GM20000 (cell line): ENCODE measurements around the gene TRAPPC6A.
A peak's percentile ranks its signal among the peaks of the same experiment; 100 is the strongest.

Experiments used
- DNase-seq: peaks from one replicate; pipeline ENCODE4 v3.0.0; 2012; ENCODE audit warnings: low spot score
- TF ChIP-seq, protein P1 (sequence below): IDR thresholded peaks from 2 replicates; pipeline ENCODE4 v1.5.1; 2012; ENCODE audit warnings: mild to moderate bottlenecking, control low read depth; ENCODE audit errors: extremely low read depth, missing control alignments

TRAPPC6A gene

GRCh38 chr19:45140144-45140503 lies 37.9 kb downstream of the TRAPPC6A start:
- DNase-seq: peak; percentile 14
- TF ChIP-seq, protein P1, sequence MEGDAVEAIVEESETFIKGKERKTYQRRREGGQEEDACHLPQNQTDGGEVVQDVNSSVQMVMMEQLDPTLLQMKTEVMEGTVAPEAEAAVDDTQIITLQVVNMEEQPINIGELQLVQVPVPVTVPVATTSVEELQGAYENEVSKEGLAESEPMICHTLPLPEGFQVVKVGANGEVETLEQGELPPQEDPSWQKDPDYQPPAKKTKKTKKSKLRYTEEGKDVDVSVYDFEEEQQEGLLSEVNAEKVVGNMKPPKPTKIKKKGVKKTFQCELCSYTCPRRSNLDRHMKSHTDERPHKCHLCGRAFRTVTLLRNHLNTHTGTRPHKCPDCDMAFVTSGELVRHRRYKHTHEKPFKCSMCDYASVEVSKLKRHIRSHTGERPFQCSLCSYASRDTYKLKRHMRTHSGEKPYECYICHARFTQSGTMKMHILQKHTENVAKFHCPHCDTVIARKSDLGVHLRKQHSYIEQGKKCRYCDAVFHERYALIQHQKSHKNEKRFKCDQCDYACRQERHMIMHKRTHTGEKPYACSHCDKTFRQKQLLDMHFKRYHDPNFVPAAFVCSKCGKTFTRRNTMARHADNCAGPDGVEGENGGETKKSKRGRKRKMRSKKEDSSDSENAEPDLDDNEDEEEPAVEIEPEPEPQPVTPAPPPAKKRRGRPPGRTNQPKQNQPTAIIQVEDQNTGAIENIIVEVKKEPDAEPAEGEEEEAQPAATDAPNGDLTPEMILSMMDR: no peak

DNA sequence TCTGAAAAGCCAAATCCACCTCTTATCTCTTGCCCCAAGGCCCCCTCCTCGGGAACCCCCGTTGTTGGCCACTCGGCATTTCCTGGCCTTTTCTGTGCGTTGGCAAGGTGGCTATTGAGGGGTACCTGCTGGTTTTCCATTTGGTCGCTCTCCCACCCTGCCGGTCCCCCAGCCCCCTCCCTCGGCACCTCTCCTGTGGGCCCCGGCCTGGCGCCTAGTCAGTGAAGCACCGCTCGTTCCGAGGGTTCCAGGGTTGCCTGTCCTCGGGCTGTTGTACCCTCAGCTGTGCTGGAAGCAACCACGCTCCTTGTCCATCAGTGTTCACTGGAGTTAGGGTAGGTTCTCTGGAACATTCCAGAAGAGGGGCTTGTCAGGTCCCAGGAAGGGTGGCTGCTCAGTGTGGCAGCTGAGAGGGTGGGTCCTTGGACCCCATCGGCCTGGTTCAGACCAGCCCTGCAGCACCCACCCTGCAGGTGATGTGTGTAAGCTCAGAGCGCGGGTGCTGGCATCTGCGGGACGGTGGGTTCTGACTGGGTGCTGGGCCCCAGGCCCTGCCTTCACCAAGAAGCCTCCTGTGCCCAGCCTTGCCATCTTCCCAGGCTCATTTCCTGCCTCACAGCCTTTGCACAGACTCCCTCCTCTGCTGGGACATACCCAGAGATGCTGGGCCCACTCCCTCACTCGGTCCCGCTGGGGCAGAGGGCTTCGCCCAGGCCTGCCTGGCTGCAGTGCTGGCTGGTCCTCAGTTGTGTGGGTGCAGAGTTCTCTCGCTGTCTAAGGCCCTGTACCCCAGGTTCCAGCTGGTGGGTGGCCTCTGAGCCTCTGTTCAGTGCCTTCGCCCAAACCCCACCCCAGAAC lies 38.5 kb downstream of the TRAPPC6A start:
- peak; percentile 28 for DNase-seq
- TF ChIP-seq, protein P1: no peak

DNA sequence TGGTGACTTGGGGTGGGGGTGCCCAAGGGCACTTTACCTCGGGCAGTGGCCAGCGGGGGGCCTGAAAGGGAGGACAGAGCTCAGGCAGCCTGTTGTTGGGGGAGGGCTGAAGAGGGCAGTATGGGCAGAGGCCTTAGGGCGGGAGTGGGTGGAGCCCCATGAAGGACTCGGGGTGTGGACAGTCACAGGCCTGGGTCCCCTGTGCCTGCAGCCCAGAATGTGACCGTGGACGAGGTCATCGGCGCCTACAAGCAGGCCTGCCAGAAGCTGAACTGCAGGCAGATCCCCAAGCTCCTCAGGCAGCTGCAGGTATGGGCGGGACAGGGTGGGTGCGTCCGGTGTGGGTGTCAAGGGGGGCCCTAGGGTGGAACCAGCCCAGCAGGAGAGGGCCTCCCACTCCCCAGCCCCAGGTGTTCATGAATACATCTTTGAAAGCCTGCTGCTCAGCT lies 39.7 kb downstream of the TRAPPC6A start:
- TF ChIP-seq, protein P1: no peak
- no peak for DNase-seq

DNA sequence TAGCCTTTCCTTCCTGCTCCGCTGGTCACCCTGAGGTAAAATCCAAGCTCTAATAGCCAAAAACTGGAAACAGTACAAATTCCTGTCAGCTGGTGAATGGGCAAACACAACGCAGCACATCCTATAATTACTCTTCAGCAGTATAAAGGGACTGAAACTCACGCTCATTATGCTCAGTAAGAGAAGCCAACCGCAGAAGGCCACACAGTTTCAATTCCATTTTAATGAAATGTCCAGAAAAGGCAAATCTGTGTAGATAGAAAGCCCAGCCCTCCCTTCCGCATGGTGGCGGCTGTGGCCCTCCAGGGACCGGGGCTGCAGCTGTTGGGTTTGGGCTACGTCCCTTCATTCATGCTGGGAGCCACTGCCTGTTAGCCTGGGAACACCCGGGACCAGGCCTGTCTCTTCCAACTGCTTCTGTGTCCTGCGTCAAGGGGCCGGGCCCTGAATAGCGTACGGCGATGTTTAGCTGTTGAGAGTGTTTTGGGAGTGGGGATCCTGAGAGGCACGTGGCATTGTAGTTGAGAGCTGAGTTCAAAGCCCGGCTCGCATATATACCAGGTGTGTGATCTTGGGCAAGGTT lies 40.8 kb downstream of the TRAPPC6A start:
- TF ChIP-seq, protein P1: no peak
- peak; percentile 89 for DNase-seq

DNA sequence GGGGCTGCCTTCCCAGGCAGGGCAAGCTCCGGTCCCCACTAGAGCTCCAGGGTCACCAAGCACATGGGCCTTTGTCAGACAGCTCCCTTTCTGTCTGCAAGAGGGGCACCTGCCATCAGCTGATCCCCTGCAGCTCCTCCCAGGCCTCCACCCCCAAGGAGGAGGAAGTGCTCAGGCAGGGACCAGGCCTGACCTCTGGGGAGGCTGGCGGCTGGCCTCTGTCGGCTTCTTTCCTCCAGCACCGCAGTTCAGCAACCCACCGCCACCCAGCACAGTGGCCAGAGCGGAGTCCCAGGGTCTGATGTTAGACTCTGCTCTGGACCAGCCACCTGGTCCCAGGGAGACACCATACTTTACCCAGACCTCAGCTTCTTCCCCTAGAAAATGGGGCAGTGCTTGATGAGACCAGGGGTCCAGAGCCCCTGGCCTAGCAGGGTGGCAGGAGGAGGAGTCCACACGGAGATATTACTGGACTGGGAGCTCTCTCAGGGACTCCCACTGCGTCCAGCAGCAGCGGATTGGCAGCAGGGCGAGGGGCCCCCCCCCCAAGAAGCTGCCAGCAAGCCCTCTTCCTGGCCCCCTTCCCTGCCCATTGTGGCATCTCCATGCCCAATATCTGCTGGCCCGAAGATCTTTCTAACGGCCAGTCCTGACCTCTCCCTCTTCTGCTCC lies 41.4 kb downstream of the TRAPPC6A start:
- DNase-seq: peak; percentile 77
- TF ChIP-seq, protein P1: no peak

DNA sequence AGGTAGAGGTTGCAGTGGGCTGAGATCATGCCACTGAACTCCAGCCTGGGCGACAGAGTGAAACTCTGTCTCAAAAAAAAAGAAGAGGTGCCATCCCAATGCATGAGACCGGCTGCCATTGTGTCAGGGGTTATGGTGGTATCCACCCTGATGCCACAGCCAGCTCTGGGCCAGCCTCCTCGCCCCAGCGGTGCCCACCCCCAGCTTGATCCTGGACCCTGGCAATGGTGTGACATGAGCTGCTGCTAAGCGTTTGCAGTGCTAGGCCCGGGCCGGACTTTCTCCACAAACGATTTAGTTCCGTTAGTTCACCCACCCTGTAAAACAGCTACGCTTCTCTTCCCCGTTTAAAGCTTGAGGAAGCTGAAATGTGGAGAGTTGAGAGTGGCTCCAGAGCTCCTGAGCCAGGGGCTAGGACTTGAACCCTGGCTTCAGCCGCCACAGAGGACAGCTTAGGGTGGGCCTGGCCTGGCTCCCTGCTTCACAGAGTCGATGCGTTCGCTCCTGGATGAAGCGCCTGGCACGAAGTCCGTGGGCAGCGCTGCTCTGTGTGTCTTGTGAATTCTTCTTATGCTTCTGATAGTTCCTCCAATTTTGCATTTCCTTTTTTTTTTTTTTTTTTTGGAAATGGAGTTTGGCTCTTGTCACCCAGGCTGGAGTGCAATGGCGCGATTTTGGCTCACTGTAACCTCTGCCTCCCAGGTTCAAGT lies 42.7 kb downstream of the TRAPPC6A start:
- DNase-seq: no peak
- TF ChIP-seq, protein P1: no peak
